A673 (cell line): ENCODE measurements around the gene SHISA9.

Source experiments
- EZH2 ChIP-seq: fragments of 200-600 bp; sonication (generic); IDR thresholded peaks from 2 replicates; pipeline ENCODE4 v1.6.1; 2017; ENCODE audit warnings: borderline replicate concordance, low read depth, mild to moderate bottlenecking, mixed read lengths, antibody characterized with exemption, low read length; ENCODE audit not compliant: poor library complexity, severe bottlenecking
- TF ChIP-seq, protein P1 (sequence below): fragments of 300-800, 200-600 bp; sonication (generic); conservative IDR thresholded peaks from 2 replicates; pipeline ENCODE4 v1.5.1; 2017; ENCODE audit warnings: low read depth, mild to moderate bottlenecking, antibody characterized with exemption, low read length, moderate library complexity, mixed read lengths

DNA sequence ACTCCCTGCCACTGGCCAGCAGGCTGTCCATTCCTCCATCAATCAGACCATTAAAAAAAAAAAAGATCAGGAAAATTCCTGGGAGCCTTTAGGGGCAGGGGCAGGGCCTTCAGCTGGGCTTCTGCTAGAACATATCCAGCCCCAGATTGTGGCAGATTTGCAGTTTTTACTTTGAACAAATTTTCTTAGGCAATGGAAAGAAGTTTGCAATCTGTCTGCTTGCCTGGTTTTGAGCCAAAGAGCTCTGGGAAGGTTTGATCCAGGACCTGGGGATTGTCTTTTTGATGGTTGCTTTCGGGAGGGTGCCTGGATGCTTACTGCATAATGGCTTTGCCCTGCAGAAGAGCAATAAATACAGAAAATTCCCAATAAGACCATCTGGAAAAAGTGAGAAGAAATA, 145.9 kb downstream of the SHISA9 start:
- TF ChIP-seq, protein P1, sequence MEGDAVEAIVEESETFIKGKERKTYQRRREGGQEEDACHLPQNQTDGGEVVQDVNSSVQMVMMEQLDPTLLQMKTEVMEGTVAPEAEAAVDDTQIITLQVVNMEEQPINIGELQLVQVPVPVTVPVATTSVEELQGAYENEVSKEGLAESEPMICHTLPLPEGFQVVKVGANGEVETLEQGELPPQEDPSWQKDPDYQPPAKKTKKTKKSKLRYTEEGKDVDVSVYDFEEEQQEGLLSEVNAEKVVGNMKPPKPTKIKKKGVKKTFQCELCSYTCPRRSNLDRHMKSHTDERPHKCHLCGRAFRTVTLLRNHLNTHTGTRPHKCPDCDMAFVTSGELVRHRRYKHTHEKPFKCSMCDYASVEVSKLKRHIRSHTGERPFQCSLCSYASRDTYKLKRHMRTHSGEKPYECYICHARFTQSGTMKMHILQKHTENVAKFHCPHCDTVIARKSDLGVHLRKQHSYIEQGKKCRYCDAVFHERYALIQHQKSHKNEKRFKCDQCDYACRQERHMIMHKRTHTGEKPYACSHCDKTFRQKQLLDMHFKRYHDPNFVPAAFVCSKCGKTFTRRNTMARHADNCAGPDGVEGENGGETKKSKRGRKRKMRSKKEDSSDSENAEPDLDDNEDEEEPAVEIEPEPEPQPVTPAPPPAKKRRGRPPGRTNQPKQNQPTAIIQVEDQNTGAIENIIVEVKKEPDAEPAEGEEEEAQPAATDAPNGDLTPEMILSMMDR, result no peak
- no peak for TF ChIP-seq EZH2
